ENCODE results near the gene DGCR8. TPM values are rescaled to one million over a fixed set of nuclear protein-coding genes. Genes with fewer than 3 reads are reported as not detected.

DGCR8 gene
- 10 to 100 TPM; 23.7 to 47.3 TPM for total RNA-seq

GRCh38 chr22:20079745-20080444 is at the start of gene DGCR8:
TSS of gene DGCR8 (plus strand) at chr22:20080241. CDS start at chr22:20085964, 5,723 bp downstream.
- DNase-seq (ENCODE audit: low spot score) (peak; percentile 38), ATAC-seq (ENCODE audit: insufficient number of reproducible peaks, low FRiP score, low read depth) (peak; percentile 86)
- H3K4me1 ChIP-seq (ENCODE audit: control insufficient read depth in 1 of 2, low read depth in 2 of 2), result peaks cover 24 to 41% of the 10 kb centered on the region in 2 donors
- peak within 1 kb of the TSS; percentile 91 for H3K4me3 ChIP-seq
- peak within 1 kb of the TSS; percentile 87 to 89 for H3K27ac ChIP-seq
- no peaks in the 10 kb centered on the region for H3K36me3 ChIP-seq
- no peaks in the 10 kb centered on the region for H3K27me3 ChIP-seq (replicated peaks; ENCODE audit: insufficient read depth)
- no peak for TF ChIP-seq CTCF (IDR thresholded peaks at IDR 0.05)
- H3K9me3 ChIP-seq, result no peaks in the 10 kb centered on the region

GRCh38 chr22:20031732-20032406 is 48.2 kb upstream of the DGCR8 start:
- no peak overlapping the region for H3K27ac ChIP-seq
- no peak for DNase-seq (ENCODE audit: low spot score)
- no peaks in the 10 kb centered on the region for H3K27me3 ChIP-seq (replicated peaks; ENCODE audit: insufficient read depth)
- peaks cover 24 to 47% of the 10 kb centered on the region in 2 donors for H3K4me1 ChIP-seq (ENCODE audit: control insufficient read depth in 1 of 2, low read depth in 2 of 2)
- H3K4me3 ChIP-seq, result no peak overlapping the region
- peaks cover 4% of the 10 kb centered on the region for H3K36me3 ChIP-seq
- no peak for TF ChIP-seq CTCF (IDR thresholded peaks at IDR 0.05)
- ATAC-seq (ENCODE audit: insufficient number of reproducible peaks, low FRiP score, low read depth), result no peak
- H3K9me3 ChIP-seq, result no peaks in the 10 kb centered on the region

- Histone ChIP-seq H3K4me3 (no peak overlapping the region), H3K36me3 (peaks cover 7% of the 10 kb centered on the region), H3K27ac (peak overlapping the region; percentile 61 to 65), H3K4me1 (ENCODE audit: control insufficient read depth in 1 of 2, low read depth in 2 of 2) (peaks cover 24 to 47% of the 10 kb centered on the region in 2 donors), H3K27me3 (replicated peaks; ENCODE audit: insufficient read depth) (no peaks in the 10 kb centered on the region), H3K9me3 (no peaks in the 10 kb centered on the region)
- ATAC-seq (ENCODE audit: insufficient number of reproducible peaks, low FRiP score, low read depth) (no peak), DNase-seq (ENCODE audit: low spot score) (no peak)
- no peak for TF ChIP-seq CTCF (IDR thresholded peaks at IDR 0.05)
Measured at GRCh38 chr22:20032407-20032991, 47.5 kb upstream of the DGCR8 start.

- H3K27me3 ChIP-seq (replicated peaks; ENCODE audit: insufficient read depth), result no peaks in the 10 kb centered on the region
- H3K4me1 ChIP-seq (ENCODE audit: control insufficient read depth in 1 of 2, low read depth in 2 of 2), result peaks cover 22 to 47% of the 10 kb centered on the region in 2 donors
- H3K27ac ChIP-seq, result peak overlapping the region; percentile 61 to 65
- no peak for TF ChIP-seq CTCF (IDR thresholded peaks at IDR 0.05)
- H3K4me3 ChIP-seq, result no peak overlapping the region
- H3K36me3 ChIP-seq, result peaks cover 13% of the 10 kb centered on the region
- peak; percentile 24 for ATAC-seq (ENCODE audit: insufficient number of reproducible peaks, low FRiP score, low read depth)
- no peaks in the 10 kb centered on the region for H3K9me3 ChIP-seq
- no peak for DNase-seq (ENCODE audit: low spot score)
Measured at GRCh38 chr22:20033045-20033706, 46.9 kb upstream of the DGCR8 start.

- ATAC-seq (ENCODE audit: insufficient number of reproducible peaks, low FRiP score, low read depth) (no peak), DNase-seq (ENCODE audit: low spot score) (no peak)
- Histone ChIP-seq H3K4me1 (ENCODE audit: control insufficient read depth in 1 of 2, low read depth in 2 of 2) (peaks cover 14 to 38% of the 10 kb centered on the region in 2 donors), H3K4me3 (no peak overlapping the region), H3K27me3 (replicated peaks; ENCODE audit: insufficient read depth) (no peaks in the 10 kb centered on the region), H3K36me3 (peaks cover 18% of the 10 kb centered on the region), H3K27ac (no peak overlapping the region), H3K9me3 (no peaks in the 10 kb centered on the region)
- TF ChIP-seq CTCF (IDR thresholded peaks at IDR 0.05), result no peak
Measured at GRCh38 chr22:20034143-20034542, 45.9 kb upstream of the DGCR8 start.

Measured in thoracic aorta (tissue), 2 donors.